HCT116 (cell line): ENCODE measurements around the gene SLC16A7. TPM values are rescaled to one million over a fixed set of nuclear protein-coding genes. Genes with fewer than 3 reads are reported as not detected.

Experiments
- ATAC-seq: fragments of 200-7000 bp; cut with Tn5 transposase; 2 replicates; pipeline ENCODE4 v1.9.1; 2020; ENCODE audit warnings: mild to moderate bottlenecking, moderate library complexity
- BruUV-seq: library from RNA; stranded (reverse); fragments of 400-500 nt; replicated peaks from 2 replicates; lab custom pipeline; 2021; lab: Mats Ljungman, UMichigan
- CTCF ChIA-PET: fragments of 300-600 bp; sonication (Branson Sonifier 250); formaldehyde crosslinking; loops from one replicate; lab custom pipeline; 2021; ENCODE audit warnings: antibody characterized with exemption; lab: Charles Lee
- POLR2A ChIA-PET: fragments of 300-600, 350-600 bp; sonication (Branson Sonifier 250); formaldehyde crosslinking; loops from one replicate; lab custom pipeline; 2021; ENCODE audit warnings: antibody characterized with exemption; lab: Charles Lee
- RAD21 ChIA-PET, 2 experiments: fragments of 300-600 bp; sonication (Branson Sonifier 250); formaldehyde crosslinking; loops; one replicate each; lab custom pipeline; 2023; ENCODE audit warnings: low total read pairs in 2 of 2; ENCODE audit not compliant: uncharacterized antibody in 2 of 2, unreplicated experiment in 2 of 2, low non-redundant PET in 1 of 2; lab: Charles Lee
- DNase-seq: peaks from one replicate; pipeline ENCODE4 v3.0.0-alpha.2; 2010; ENCODE audit warnings: low read depth, low spot score
- H2AFZ ChIP-seq: fragments of 200-600 bp; shearing (Covaris generic), sonication (generic); 2 replicates; pipeline ENCODE4 v1.6.1; 2017; ENCODE audit warnings: low read depth, mixed run types, mixed read lengths, antibody characterized with exemption, low read length; ENCODE audit not compliant: poor library complexity, severe bottlenecking
- H3K27ac ChIP-seq: 2 replicates; pipeline ENCODE4 v1.5.1; 2012; ENCODE audit warnings: low read depth, low read length
- H3K27me3 ChIP-seq: fragments of 200-600 bp; sonication (generic); 2 replicates; pipeline ENCODE4 v1.6.1; 2016; ENCODE audit warnings: mixed run types, low read length, mixed read lengths; ENCODE audit not compliant: insufficient read depth
- H3K36me3 ChIP-seq, 2 experiments: fragments of 200-500 bp in 1 of 2; fragments of 200-600 bp in 1 of 2; sonication (Bioruptor generic) in 1 of 2; sonication (generic) in 1 of 2; 2 replicates each; pipeline versions ENCODE4 v1.5.1 to v1.6.1; 2014 to 2016; ENCODE audit warnings: low read length in 2 of 2, inconsistent platforms in 1 of 2, mixed read lengths in 1 of 2, mixed run types in 1 of 2; ENCODE audit not compliant: insufficient read depth in 2 of 2, control insufficient read depth in 1 of 2
- H3K4me1 ChIP-seq, 2 experiments: fragments of 200-600 bp in 1 of 2; sonication (generic) in 1 of 2; 2 replicates each; pipeline versions ENCODE4 v1.5.1 to v1.6.1; 2012 to 2017; ENCODE audit warnings: low read length in 2 of 2, inconsistent platforms in 1 of 2, mild to moderate bottlenecking in 1 of 2, mixed read lengths in 1 of 2, mixed run types in 1 of 2, moderate library complexity in 1 of 2; ENCODE audit not compliant: insufficient read depth in 2 of 2, control insufficient read depth in 1 of 2
- H3K4me2 ChIP-seq: fragments of 200-600 bp; sonication (generic); 2 replicates; pipeline ENCODE4 v1.6.1; 2017; ENCODE audit warnings: mixed run types, low read length, mixed read lengths
- H3K4me3 ChIP-seq, 2 experiments: fragments of 200-600 bp in 1 of 2; sonication (generic) in 1 of 2; replicated peaks in 1 of 2; 2 replicates each; pipeline ENCODE4 v1.5.1; 2011 to 2016; ENCODE audit warnings: low read length in 2 of 2, control low read depth in 1 of 2, low read depth in 1 of 2, mild to moderate bottlenecking in 1 of 2, mixed read lengths in 1 of 2, mixed run types in 1 of 2
- H3K79me2 ChIP-seq: fragments of 200-600 bp; sonication (generic); 2 replicates; pipeline ENCODE4 v1.6.1; 2017; ENCODE audit warnings: mild to moderate bottlenecking, mixed run types, low read length, moderate library complexity, mixed read lengths; ENCODE audit not compliant: insufficient read depth
- H3K9ac ChIP-seq: fragments of 200-600 bp; sonication (generic); 2 replicates; pipeline ENCODE4 v1.6.1; 2016; ENCODE audit warnings: low read length, mixed read lengths
- H3K9me2 ChIP-seq: fragments of 200-600 bp; sonication (generic), shearing (Covaris generic); 2 replicates; pipeline ENCODE4 v1.6.1; 2017; ENCODE audit warnings: mixed run types, mild to moderate bottlenecking, moderate library complexity; ENCODE audit not compliant: insufficient read depth
- H3K9me3 ChIP-seq, 2 experiments: fragments of 200-500 bp in 1 of 2; fragments of 200-600 bp in 1 of 2; sonication (Bioruptor generic) in 1 of 2; sonication (generic) in 1 of 2; 2 replicates each; pipeline ENCODE4 v1.6.1; 2014 to 2017; ENCODE audit warnings: low read length in 2 of 2, mixed read lengths in 2 of 2, inconsistent platforms in 1 of 2, low read depth in 1 of 2, mild to moderate bottlenecking in 1 of 2, mixed run types in 1 of 2, moderate library complexity in 1 of 2; ENCODE audit not compliant: control insufficient read depth in 1 of 2, insufficient read depth in 1 of 2
- H4K20me1 ChIP-seq: fragments of 200-600 bp; sonication (generic), shearing (Covaris generic); 2 replicates; pipeline ENCODE4 v1.6.1; 2017; ENCODE audit warnings: mixed run types, mild to moderate bottlenecking, moderate library complexity; ENCODE audit not compliant: insufficient read depth
- CBX3 ChIP-seq: IDR thresholded peaks from 2 replicates; pipeline ENCODE4 v1.6.1; 2012; ENCODE audit warnings: low read depth
- CEBPB ChIP-seq: IDR thresholded peaks from 2 replicates; pipeline ENCODE4 v1.6.1; 2012; ENCODE audit warnings: low read depth
- ELF1 ChIP-seq: IDR thresholded peaks from 2 replicates; pipeline ENCODE4 v1.6.1; 2012; ENCODE audit warnings: low read depth, borderline replicate concordance
- EZH2 ChIP-seq: fragments of 200-600 bp; sonication (generic); IDR thresholded peaks from 2 replicates; pipeline ENCODE4 v1.6.1; 2017; ENCODE audit warnings: antibody characterized with exemption, mixed run types
- EZH2phosphoT487 ChIP-seq: fragments of 200-600 bp; IDR thresholded peaks from 2 replicates; pipeline ENCODE4 v1.6.1; 2018; ENCODE audit warnings: antibody characterized with exemption, borderline replicate concordance
- FOSL1 ChIP-seq: IDR thresholded peaks from 2 replicates; pipeline ENCODE4 v1.6.1; 2012; ENCODE audit warnings: low read depth
- JUND ChIP-seq: IDR thresholded peaks from 2 replicates; pipeline ENCODE4 v1.6.1; 2012
- POLR2AphosphoS5 ChIP-seq: IDR thresholded peaks from 2 replicates; pipeline ENCODE4 v1.6.1; 2011; ENCODE audit warnings: mild to moderate bottlenecking, low read depth, low read length, moderate library complexity
- RAD21 ChIP-seq: IDR thresholded peaks from 2 replicates; pipeline ENCODE4 v1.6.1; 2012; ENCODE audit warnings: low read depth, mild to moderate bottlenecking
- SIN3A ChIP-seq: IDR thresholded peaks from 2 replicates; pipeline ENCODE4 v1.6.1; 2012; ENCODE audit warnings: low read depth
- SP1 ChIP-seq: IDR thresholded peaks from 2 replicates; pipeline ENCODE4 v1.6.1; 2012; ENCODE audit warnings: low read depth
- YY1 ChIP-seq: IDR thresholded peaks from 2 replicates; pipeline ENCODE4 v1.6.1; 2011; ENCODE audit warnings: low read length, low read depth, moderate library complexity, mild to moderate bottlenecking; ENCODE audit not compliant: insufficient replicate concordance; ENCODE audit errors: extremely low read depth
- ZFX ChIP-seq: fragments of 450-650 bp; IDR thresholded peaks from 2 replicates; pipeline ENCODE4 v1.6.1; 2017
- ZNF274 ChIP-seq: fragments of 200-500 bp; sonication (Bioruptor generic); IDR thresholded peaks from 2 replicates; pipeline ENCODE4 v1.6.1; 2014; ENCODE audit warnings: mild to moderate bottlenecking, low read depth, low read length, inconsistent platforms
- intact Hi-C: fragments of 100-400 bp; cut with micrococcal nuclease; formaldehyde crosslinking; loops from 2 replicates; pipeline ENCODE4 v1.10.0; 2022
- total RNA-seq: library from RNA; stranded (reverse); gene quantifications from one replicate; pipeline ENCODE4 v1.2.1, GENCODE V29; 2021; ENCODE audit not compliant: unreplicated experiment
- TF ChIP-seq, protein P1 (sequence below): IDR thresholded peaks from 2 replicates; pipeline ENCODE4 v1.6.1; 2011; ENCODE audit warnings: mild to moderate bottlenecking, low read length, moderate library complexity; ENCODE audit not compliant: insufficient replicate concordance; ENCODE audit errors: extremely low read depth
- TF ChIP-seq, protein P2 (sequence below): IDR thresholded peaks from 2 replicates; pipeline ENCODE4 v1.6.1; 2012
- TF ChIP-seq, protein P3 (sequence below), 3 experiments: fragments of 200-600 bp in 1 of 3; sonication (generic) in 1 of 3; IDR thresholded peaks in 2 of 3; conservative IDR thresholded peaks in 1 of 3; 2 replicates each; pipeline ENCODE4 v1.5.1; 2012 to 2017; ENCODE audit warnings: low read depth in 2 of 3, low read length in 2 of 3, antibody characterized with exemption in 1 of 3, borderline replicate concordance in 1 of 3, control low read depth in 1 of 3, mild to moderate bottlenecking in 1 of 3, mixed read lengths in 1 of 3, mixed run types in 1 of 3, moderate library complexity in 1 of 3; ENCODE audit not compliant: insufficient read depth in 1 of 3
- TF ChIP-seq, protein P4 (sequence below): IDR thresholded peaks from 2 replicates; pipeline ENCODE4 v1.6.1; 2012; ENCODE audit warnings: low read depth
- TF ChIP-seq, protein P5 (sequence below): IDR thresholded peaks from 2 replicates; pipeline ENCODE4 v1.6.1; 2012

Gene SLC16A7
- total RNA-seq, 1 experiment from 2014 or later, result 10.0 TPM

DNA sequence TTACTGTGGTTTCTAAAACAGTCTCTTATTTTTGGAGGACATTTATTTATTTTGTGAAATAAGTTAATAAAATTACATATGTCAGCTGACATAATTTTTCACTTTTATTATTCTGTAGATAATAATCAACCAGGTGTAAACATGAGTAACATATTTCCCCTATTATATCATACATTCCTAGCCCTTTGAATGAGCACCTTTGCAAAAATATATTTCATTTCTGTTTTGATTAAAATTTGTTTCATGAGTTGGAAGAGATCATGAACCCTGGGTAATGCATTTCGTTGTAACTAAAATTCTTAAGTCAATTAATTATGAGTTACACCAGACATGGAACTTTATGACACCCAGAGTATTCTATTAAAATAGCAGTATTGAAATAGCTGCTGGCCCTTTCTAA lies 56.3 kb downstream of the SLC16A7 start:
- Histone ChIP-seq H2AFZ (no peak overlapping the region), H3K4me3 (no peak overlapping the region), H3K27ac (no peak overlapping the region), H3K9me2 (no peaks in the 10 kb centered on the region), H3K9ac (no peak overlapping the region), H3K4me2 (no peak overlapping the region), H3K36me3 (no peaks in the 10 kb centered on the region), H4K20me1 (no peaks in the 10 kb centered on the region), H3K4me1 (peaks cover 2 to 10% of the 10 kb centered on the region in 2 experiments; a peak in 1 of 4 replicates), H3K9me3 (no peaks in the 10 kb centered on the region), H3K27me3 (no peaks in the 10 kb centered on the region), H3K79me2 (no peaks in the 10 kb centered on the region)
- POLR2A ChIA-PET, result no interaction called here
- ATAC-seq (no peak), DNase-seq (no peak)
- intact Hi-C loops, result no loop called here
- CTCF ChIA-PET, result no interaction called here
- RAD21 ChIA-PET, result no interaction called here
- BruUV-seq, result no TSS peak
- TF ChIP-seq, protein P1, sequence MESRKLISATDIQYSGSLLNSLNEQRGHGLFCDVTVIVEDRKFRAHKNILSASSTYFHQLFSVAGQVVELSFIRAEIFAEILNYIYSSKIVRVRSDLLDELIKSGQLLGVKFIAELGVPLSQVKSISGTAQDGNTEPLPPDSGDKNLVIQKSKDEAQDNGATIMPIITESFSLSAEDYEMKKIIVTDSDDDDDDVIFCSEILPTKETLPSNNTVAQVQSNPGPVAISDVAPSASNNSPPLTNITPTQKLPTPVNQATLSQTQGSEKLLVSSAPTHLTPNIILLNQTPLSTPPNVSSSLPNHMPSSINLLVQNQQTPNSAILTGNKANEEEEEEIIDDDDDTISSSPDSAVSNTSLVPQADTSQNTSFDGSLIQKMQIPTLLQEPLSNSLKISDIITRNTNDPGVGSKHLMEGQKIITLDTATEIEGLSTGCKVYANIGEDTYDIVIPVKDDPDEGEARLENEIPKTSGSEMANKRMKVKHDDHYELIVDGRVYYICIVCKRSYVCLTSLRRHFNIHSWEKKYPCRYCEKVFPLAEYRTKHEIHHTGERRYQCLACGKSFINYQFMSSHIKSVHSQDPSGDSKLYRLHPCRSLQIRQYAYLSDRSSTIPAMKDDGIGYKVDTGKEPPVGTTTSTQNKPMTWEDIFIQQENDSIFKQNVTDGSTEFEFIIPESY, result no peak
- no peak for TF ChIP-seq SP1
- no peak for TF ChIP-seq ZNF274
- TF ChIP-seq EZH2phosphoT487, result no peak
- TF ChIP-seq SIN3A, result no peak
- no peak for TF ChIP-seq POLR2AphosphoS5
- no peak for TF ChIP-seq ZFX
- TF ChIP-seq FOSL1, result no peak
- no peak for TF ChIP-seq YY1
- no peak for TF ChIP-seq RAD21
- TF ChIP-seq, protein P2, sequence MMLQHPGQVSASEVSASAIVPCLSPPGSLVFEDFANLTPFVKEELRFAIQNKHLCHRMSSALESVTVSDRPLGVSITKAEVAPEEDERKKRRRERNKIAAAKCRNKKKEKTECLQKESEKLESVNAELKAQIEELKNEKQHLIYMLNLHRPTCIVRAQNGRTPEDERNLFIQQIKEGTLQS, result no peak
- TF ChIP-seq JUND, result no peak
- TF ChIP-seq CBX3, result no peak
- TF ChIP-seq, protein P3, sequence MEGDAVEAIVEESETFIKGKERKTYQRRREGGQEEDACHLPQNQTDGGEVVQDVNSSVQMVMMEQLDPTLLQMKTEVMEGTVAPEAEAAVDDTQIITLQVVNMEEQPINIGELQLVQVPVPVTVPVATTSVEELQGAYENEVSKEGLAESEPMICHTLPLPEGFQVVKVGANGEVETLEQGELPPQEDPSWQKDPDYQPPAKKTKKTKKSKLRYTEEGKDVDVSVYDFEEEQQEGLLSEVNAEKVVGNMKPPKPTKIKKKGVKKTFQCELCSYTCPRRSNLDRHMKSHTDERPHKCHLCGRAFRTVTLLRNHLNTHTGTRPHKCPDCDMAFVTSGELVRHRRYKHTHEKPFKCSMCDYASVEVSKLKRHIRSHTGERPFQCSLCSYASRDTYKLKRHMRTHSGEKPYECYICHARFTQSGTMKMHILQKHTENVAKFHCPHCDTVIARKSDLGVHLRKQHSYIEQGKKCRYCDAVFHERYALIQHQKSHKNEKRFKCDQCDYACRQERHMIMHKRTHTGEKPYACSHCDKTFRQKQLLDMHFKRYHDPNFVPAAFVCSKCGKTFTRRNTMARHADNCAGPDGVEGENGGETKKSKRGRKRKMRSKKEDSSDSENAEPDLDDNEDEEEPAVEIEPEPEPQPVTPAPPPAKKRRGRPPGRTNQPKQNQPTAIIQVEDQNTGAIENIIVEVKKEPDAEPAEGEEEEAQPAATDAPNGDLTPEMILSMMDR (IDR thresholded peaks at IDR 0.05 in 2 of 3, conservative IDR thresholded peaks at IDR 0.05 in 1 of 3; ENCODE audit: borderline replicate concordance in 1 of 3, insufficient read depth in 1 of 3, low read depth in 2 of 3, low read length in 2 of 3), result no peak
- TF ChIP-seq, protein P4, sequence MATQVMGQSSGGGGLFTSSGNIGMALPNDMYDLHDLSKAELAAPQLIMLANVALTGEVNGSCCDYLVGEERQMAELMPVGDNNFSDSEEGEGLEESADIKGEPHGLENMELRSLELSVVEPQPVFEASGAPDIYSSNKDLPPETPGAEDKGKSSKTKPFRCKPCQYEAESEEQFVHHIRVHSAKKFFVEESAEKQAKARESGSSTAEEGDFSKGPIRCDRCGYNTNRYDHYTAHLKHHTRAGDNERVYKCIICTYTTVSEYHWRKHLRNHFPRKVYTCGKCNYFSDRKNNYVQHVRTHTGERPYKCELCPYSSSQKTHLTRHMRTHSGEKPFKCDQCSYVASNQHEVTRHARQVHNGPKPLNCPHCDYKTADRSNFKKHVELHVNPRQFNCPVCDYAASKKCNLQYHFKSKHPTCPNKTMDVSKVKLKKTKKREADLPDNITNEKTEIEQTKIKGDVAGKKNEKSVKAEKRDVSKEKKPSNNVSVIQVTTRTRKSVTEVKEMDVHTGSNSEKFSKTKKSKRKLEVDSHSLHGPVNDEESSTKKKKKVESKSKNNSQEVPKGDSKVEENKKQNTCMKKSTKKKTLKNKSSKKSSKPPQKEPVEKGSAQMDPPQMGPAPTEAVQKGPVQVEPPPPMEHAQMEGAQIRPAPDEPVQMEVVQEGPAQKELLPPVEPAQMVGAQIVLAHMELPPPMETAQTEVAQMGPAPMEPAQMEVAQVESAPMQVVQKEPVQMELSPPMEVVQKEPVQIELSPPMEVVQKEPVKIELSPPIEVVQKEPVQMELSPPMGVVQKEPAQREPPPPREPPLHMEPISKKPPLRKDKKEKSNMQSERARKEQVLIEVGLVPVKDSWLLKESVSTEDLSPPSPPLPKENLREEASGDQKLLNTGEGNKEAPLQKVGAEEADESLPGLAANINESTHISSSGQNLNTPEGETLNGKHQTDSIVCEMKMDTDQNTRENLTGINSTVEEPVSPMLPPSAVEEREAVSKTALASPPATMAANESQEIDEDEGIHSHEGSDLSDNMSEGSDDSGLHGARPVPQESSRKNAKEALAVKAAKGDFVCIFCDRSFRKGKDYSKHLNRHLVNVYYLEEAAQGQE, result no peak
- no peak for TF ChIP-seq ELF1
- TF ChIP-seq, protein P5, sequence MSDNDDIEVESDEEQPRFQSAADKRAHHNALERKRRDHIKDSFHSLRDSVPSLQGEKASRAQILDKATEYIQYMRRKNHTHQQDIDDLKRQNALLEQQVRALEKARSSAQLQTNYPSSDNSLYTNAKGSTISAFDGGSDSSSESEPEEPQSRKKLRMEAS, result no peak
- no peak for TF ChIP-seq EZH2
- no peak for TF ChIP-seq CEBPB
